Left cardiac atrium (tissue), 4 donors: Measurements from ENCODE around the gene MAX. TPM values are rescaled to one million over a fixed set of nuclear protein-coding genes. Genes with fewer than 3 reads are reported as not detected.

Experiments used
- ATAC-seq, 2 donors: fragments of 200-7000 bp; cut with Tn5 transposase; one replicate each; pipeline ENCODE4 v1.9.1; 2020; ENCODE audit warnings: mild to moderate bottlenecking in 2 of 2, moderate library complexity in 2 of 2
- DNase-seq: peaks from one replicate; pipeline ENCODE4 v3.0.0-alpha.2; 2020
- intact Hi-C, 2 donors: fragments of 100-400 bp; cut with DNase I; formaldehyde crosslinking; loops; one replicate each; pipeline versions ENCODE4 v1.14.1 to v1.15.1; 2022 to 2023
- total RNA-seq, 2 donors: library from RNA; stranded (reverse); fragmentation: NEBNext Ultra II Directional; extraction: Animal tissue kit (Norgen Biotek cat#: 25700); gene quantifications; one replicate each; pipeline ENCODE4 v1.2.1, GENCODE V29; 2021
- donor health status: DM: no; HTN: yes; CAD: no.
- donor health status: DM: no; HTN: yes; CAD: no; lungs with severe emphysema.
- donor health status: DM: yes; HTN: yes; CAD: no.
- donor health status: Dilated cardiomyopathy.

MAX gene
- total RNA-seq, 2 donors from 2014 or later: 71.1 to 81.1 TPM

GRCh38 chr14:65079201-65079600 is 23.1 kb downstream of the MAX start:
- ATAC-seq (peak in 1 of 2 donors; percentile 23), DNase-seq (no peak)

GRCh38 chr14:65077318-65077717 is 25.0 kb downstream of the MAX start:
- intact Hi-C loops: no loop called here
- ATAC-seq (no peak), DNase-seq (no peak)

More at GRCh38 chr14:65079201-65079600, 23.1 kb downstream of the MAX start:
- intact Hi-C loops: no loop called here

GRCh38 chr14:65075628-65076325 is 26.5 kb downstream of the MAX start:
- DNase-seq (no peak), ATAC-seq (no peak)
- intact Hi-C loops: no loop called here

- peak; percentile 9 to 10 for ATAC-seq
- DNase-seq: no peak
- intact Hi-C loops: no loop called here
Observed at GRCh38 chr14:65074449-65075150, 27.7 kb downstream of the MAX start.

DNA sequence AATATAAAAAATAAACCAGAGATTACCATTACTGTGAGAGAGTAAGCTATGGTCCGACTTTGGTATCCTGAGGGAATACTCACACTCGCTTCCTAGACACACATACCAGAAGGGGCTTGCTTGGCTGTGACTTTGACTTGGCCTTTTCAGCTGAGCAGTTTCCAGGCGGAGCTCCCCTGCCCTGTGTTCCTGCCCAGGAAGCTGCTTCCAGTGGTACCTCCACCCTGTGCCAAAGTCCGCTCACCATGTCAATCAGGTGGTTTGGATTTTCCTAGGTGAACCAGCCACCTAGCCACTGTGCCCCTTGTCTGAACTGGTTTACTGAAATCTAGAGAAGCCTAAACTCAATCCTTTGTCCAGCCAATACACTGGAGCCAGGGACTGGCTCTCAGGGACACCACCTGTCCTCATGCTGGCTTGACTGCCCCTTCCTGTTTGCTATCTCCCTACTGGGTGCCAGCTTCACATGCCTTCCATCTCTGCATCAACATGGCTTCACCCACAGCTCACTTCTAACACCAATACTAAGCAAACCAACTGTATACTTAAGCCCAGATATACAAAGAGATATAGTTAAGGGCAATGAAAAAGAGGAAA is 28.6 kb downstream of the MAX start:
- intact Hi-C loops: no loop called here
- ATAC-seq (peak in 1 of 2 donors; percentile 27), DNase-seq (no peak)

DNA sequence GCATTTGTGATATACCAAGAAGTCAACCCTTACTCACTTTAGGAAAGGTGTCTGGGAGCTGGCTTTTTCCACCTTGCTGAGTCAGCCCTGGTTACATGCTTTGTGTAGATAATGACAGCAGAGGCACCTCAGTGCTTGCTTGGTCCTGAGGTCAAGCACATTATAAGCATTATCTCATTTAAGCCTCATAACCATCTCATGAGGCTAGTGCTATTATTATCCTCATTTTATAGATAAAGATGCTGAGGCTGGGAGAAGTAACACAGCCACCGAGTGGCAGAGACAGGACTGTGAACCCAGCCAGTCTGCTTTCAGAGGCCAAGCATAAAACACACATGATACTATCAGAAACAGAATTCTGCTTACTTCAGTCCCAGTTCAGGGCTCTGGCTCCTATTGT is 29.4 kb downstream of the MAX start:
- intact Hi-C loops: no loop called here
- ATAC-seq (peak; percentile 24 to 54), DNase-seq (no peak)

GRCh38 chr14:65072256-65072655 is 30.1 kb downstream of the MAX start:
- DNase-seq: no peak
- intact Hi-C loops: no loop called here
- ATAC-seq: no peak

DNA sequence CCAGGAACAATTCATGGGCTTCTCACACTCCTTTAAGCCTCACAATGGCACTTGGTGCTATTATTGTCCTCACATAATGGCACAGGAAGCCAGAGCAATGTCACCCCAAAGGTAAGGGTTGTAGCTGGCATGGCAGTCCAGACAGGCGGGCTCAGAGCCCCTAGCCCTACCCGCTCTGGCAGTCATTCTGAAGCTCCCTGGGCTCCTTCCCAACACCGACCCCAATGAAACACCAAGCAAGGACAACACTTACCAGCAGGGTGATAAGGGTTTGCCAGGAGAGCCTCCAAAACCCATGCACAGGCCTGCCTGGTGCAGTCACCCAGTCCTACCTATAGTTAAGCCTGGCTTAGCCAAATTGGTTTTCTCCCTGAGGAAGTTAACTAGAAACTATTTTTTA is 30.8 kb downstream of the MAX start:
- peak; percentile 18 to 36 for ATAC-seq
- no peak for DNase-seq
- intact Hi-C loops: no loop called here

DNA sequence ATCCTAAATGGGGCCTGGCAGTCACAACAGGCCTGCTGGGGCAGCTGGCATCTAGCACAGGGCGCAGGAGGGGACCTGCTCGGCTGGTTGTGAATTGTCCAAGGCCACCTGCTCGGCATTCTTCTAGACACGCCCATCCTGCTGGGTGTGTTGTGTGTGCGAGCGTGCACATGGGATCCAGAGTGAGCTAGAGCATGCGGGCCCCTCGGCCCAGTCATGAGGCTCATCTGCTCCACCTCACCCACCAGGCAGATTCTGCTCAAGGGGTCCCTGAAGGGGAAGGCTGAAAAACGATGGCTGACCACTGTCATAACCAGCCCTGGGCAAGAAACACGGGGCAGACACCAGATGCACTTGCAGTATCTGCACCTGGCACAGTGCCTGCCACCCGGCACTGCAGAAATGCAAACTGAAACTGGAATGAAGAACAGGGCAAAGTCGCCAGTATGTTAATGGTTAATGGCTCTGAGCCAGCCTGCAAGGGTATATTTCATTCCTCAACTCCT is 31.8 kb downstream of the MAX start:
- ATAC-seq: peak in 1 of 2 donors; percentile 10
- intact Hi-C loops: no loop called here

DNA sequence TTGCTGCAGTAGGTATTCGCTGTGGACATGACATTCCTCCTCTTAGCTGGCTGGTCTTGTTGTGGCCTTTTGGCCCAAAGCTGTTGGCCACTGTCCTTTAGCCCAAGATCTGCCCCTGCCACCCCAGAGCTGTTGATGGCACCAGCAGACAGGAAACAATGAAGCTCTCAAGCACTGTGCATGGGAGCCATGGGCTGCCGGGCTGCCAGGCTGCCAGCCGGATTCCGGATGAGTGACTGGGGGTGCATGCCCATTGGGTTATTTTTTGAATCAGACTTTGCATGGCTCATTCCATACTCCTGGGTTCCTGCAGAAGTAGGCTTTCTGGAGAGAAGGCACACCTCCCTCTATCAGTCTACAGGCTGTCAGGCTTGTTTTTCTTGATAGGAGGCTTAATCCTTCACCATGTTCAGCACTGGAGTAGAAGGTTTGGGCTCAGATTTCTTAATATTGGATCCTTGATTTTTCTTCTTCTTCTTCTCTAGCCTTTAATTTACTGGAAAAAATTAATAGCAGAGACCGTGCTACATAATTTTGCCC is 32.4 kb downstream of the MAX start:
- intact Hi-C loops: no loop called here
- ATAC-seq (no peak), DNase-seq (no peak)

More for the DNA sequence above, 31.8 kb downstream of the MAX start:
- DNase-seq: no peak

DNA sequence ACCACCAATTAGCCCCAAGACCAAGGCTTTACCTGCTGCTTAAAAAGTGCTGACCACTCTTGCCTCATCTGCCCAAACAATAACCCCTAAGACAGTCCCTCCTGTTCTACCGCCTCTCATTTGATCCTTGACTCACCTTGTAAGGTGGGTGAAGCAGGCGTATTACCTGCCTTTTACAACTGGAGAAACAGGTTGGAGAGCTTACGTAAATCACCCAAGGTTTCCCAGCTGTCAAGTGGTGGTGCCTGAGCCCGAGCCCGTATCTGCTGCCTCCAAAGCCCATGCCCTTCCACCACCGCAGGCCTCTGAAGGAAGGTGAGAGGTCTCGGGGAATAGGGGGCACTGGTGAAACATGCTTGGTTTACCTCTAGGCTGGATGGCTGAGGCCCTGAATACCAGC is 36.6 kb downstream of the MAX start:
- no peak for DNase-seq
- intact Hi-C loops: no loop called here

DNA sequence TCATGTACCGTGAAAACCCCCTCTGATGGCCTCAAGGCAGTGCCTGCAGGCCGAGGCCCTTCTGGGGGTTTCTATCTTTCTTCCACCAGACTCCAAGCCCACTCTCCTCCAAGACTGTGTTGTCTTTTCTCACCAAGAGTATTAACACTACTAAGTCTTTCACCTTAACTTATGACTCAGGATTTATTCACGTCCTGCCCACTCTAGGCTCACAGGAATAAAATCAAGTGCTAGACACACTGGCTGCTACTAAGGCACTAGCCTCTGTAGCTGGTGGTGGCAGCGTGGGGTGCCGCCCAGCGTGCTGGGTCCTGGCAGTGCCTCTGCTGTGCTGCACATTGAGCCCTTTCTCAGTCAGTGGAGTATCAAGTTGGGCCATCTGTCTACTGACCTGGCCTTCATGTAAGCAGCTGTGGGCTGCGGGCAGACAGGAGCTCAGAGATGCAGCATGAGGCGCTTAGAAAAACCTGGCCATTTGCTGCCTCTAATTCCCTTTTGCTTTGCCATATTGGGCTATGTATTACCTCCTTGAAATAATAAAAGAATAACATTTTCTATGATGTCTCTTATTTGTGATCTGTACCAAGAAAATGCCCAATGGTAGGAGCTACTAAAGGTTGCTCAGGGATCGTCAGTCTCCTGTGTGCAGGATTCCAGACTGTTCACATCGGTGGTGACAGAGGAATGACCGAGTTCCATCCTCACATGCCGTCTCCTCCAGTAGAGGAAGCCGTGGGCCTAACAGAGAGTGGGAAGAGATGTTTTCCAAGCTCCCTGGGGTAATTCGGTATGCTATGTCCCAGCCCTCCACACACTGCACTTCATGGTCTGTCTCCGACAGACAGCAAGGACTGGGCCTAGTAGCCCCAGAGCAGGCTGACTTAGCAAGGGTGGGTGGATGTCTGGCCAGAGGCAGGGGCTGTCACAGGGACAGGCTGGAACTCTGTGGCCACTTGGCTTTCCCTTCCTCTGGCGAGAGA is 39.9 kb downstream of the MAX start:
- peak; percentile 33 to 44 for ATAC-seq
- no peak for DNase-seq
- intact Hi-C loops: no loop called here

More for the DNA sequence above, 36.6 kb downstream of the MAX start:
- ATAC-seq: no peak

- ATAC-seq (no peak), DNase-seq (no peak)
- intact Hi-C loops: no loop called here
Observed at GRCh38 chr14:65057695-65058094, 44.6 kb downstream of the MAX start.

DNA sequence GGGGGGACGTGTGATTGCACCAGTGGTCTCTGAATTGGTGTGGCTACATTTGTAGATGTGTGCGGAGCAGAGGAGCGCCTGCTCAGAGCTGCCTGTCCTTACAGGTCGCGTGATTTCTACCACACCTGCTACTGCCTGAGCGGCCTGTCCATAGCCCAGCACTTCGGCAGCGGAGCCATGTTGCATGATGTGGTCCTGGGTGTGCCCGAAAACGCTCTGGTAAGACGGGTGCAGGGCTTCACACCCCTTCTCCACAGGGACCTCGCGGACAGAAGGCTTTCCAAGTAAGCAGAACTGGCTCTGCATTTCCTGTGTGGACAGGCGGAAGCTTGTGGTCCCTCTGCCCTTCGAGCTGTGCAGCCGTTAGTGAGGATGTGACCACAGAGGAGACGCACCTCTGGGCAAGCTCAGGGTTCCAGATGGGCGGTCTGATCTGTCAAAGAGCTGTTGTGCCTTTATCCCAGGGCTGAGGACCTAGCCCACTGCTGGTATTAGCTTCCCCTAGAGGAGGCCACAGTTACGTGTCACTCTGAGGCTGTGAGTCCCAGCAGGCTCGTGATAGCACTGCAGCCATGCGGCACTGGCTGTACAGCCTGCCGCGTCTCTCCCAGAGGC is 47.7 kb downstream of the MAX start:
- peak; percentile 55 to 67 for ATAC-seq
- no peak for DNase-seq
- intact Hi-C loops: no loop called here

DNA sequence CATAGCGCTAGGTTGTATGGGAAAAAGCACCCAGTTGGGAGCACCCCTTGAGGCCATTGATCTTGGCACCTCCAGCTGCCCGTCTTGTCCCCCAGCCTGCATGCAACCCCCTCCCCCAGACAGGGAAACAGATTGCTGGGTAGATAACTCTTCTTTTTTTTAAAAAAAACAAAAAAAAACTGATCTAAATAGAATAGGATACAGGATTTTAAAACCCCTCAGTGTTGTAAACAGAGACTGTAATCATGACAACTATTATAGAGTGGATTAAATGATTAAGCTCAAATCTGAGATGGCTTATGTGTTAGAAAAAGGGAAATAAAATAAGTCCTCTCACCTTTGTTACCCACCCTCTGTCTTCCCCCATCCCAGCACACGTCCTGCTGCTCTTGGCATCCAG is 48.9 kb downstream of the MAX start:
- intact Hi-C loops: no loop called here
- ATAC-seq (no peak), DNase-seq (no peak)

DNA sequence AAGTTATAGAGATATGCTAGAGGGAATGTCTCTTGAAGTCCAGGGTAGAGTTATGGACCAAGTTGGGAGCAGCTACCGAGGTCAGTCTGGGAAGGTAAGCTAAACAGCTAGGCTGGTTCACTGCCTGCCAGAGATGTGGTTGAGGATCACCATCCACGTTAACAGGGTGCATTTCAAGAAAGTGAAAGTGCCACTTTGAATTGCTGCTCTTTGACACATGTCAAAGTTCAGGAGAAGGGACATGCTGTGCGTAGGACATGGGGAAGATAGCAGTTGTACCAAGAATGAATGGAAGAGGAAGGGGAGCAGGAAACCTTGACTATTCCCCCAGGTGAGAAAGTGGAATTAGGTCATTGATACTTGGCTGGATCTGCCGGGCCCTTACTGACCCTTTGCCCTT is 49.5 kb downstream of the MAX start:
- DNase-seq (no peak), ATAC-seq (no peak)
- intact Hi-C loops: no loop called here

GRCh38 chr14:65045709-65046108 is 56.6 kb downstream of the MAX start:
- DNase-seq: no peak
- peak in 1 of 2 donors; percentile 21 for ATAC-seq
- intact Hi-C loops: no loop called here

GRCh38 chr14:65045006-65045405 is 57.3 kb downstream of the MAX start:
- intact Hi-C loops: no loop called here
- DNase-seq (no peak), ATAC-seq (no peak)
